VCaP (cell line): ENCODE results near the gene CSNK1A1.
A peak's percentile ranks its signal among the peaks of the same experiment; 100 is the strongest.
"Not testable (repeated sequence)": the region's sequence is repeated elsewhere in the genome, so short reads cannot be mapped to it uniquely, and the experiment has no call there.

ENCODE experiments used
- H3K27ac ChIP-seq: fragments of 450-650 bp; 2 replicates; pipeline ENCODE4 v1.5.1; 2017
- TF ChIP-seq, protein P1 (sequence below): fragments of 450-650 bp; conservative IDR thresholded peaks from 2 replicates; pipeline ENCODE4 v1.5.1; 2017; ENCODE audit warnings: mild to moderate bottlenecking, moderate library complexity

Gene CSNK1A1

DNA sequence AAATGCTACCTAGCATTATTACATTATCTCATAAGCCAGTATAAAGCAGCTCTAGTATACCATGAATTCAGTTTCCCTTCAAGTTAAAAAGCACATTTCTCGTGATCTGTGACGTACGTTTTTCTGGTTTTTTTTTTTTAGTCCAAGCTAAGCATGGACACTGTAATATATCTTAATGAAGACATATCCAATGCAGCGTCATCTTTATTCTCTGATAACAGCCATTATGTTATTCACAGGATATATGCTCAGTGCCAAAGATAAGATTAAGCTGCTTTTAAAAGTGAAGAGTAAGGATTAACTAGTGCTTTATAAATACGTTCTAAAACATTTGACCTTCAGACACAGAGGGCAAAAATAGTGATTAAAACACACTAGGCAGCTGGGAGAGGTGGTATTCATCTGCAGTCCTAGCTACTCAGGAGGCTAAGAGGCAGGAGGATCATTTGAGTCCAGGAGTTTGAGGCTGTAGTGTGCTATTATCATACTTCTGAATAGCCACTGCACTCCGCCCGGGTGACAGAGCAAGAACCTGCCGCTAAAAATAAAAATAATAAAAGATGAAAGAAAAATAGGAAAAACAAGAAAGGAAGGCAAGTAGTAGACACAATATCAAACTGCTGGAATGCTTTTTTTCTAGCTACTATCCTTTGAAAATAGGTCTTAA, 7.7 kb downstream of the CSNK1A1 start:
- TF ChIP-seq, protein P1, sequence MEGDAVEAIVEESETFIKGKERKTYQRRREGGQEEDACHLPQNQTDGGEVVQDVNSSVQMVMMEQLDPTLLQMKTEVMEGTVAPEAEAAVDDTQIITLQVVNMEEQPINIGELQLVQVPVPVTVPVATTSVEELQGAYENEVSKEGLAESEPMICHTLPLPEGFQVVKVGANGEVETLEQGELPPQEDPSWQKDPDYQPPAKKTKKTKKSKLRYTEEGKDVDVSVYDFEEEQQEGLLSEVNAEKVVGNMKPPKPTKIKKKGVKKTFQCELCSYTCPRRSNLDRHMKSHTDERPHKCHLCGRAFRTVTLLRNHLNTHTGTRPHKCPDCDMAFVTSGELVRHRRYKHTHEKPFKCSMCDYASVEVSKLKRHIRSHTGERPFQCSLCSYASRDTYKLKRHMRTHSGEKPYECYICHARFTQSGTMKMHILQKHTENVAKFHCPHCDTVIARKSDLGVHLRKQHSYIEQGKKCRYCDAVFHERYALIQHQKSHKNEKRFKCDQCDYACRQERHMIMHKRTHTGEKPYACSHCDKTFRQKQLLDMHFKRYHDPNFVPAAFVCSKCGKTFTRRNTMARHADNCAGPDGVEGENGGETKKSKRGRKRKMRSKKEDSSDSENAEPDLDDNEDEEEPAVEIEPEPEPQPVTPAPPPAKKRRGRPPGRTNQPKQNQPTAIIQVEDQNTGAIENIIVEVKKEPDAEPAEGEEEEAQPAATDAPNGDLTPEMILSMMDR: no peak
- peak overlapping the region; percentile 10; the same call in 1 of the 2 replicates for H3K27ac ChIP-seq

DNA sequence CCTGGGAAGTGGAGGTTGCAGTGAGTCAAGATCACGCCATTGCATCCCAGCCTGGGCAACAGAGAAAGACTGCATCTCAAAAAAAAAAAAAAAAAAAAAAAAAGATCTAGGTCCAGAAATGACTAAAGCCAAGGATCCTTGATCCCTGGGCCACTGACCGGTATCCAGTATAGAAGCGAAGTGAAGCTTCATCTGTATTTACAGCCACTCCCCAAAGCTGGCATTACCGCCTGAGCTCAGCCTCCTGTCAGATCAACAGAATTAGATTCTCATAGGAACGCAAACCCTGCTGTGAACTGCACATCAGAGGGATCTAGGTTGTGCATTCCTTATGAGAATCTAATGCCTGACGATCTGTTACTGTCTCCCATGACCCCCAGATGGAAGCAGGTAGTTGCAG, 9.3 kb downstream of the CSNK1A1 start:
- TF ChIP-seq, protein P1: no peak
- H3K27ac ChIP-seq: no peak overlapping the region

DNA sequence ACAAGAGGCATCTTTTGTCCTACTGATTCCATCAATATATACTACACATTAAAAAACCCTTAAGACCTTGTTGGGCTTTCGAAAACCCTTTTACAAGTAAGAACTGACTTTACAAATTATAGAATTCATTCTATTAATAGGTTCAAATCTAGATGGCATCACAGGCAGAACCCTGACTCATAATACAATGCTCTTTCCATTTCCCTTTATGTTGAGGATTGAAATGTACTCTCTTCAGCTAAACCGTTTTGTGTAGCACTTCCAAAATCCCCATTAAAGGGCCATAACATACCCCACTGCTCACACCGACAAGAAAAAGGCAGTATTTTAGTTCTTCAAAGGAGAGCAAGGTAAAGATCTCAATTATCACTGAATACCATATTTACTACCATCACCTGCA, 11.2 kb downstream of the CSNK1A1 start:
- TF ChIP-seq, protein P1: no peak
- H3K27ac ChIP-seq: no peak overlapping the region

DNA sequence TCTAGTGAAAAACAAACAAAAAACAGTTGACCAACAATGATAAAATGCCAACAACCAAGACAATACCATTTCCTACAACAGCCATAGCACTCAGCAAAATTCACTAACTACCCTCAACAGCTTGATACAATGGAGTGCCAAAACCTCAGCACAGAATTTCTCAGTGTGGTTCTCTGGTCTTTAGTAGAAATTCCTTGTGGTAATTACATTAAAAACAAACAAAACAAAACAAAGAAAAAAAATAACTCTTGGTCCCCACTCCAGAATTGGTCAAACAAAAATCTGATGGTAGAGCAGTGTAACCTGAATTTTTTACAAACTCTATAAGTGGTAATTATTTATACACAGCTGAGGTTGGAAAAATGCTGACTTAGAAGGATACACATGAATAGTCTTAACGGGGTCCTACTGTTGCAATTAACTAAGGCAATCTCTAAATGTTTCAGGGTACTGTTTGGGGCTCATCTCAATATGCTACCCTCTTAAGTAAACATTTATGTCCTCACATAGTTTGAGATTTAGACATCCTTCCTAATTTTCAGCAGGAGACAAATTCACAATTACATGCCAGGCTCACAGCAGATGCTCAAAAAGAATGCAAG, 13.8 kb downstream of the CSNK1A1 start:
- H3K27ac ChIP-seq: no peak overlapping the region
- TF ChIP-seq, protein P1: no peak

DNA sequence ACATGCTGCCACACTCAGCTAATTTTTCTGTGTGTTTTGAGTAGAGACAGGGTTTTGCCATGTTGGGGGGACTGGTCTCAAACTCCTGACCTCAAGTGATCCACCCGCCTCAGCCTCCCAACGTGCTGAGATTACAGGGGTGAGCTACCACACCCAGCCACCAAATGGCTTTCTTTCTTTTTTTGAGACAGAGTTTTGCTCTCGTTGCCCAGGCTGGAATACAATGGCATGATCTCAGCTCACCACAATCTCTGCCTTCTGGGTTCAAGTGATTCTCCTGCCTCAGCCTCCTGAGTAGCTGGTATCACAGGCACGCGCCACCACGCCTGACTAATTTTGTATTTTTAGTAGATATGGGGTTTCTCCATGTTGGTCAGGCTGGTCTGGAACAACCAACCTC, 15.5 kb downstream of the CSNK1A1 start:
- not testable (repeated sequence) for H3K27ac ChIP-seq

DNA sequence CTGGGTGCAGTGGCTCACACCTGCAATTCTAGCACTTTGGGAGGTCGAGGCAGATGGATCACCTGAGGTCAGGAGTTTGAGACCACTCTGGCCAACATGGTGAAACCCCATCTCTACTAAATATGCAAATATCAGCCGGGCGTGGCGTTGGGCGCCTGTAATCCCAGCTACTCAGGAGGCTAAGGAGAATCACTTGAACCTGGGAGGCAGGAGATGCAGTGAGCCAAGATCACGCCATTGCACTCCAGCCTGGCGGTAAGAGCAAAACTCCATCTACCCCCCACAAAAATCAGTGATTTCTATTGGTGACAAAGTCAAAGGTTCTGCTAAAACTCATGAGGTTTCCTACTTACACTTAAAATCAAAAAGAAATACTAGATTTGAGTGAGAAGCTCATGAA, 18.8 kb downstream of the CSNK1A1 start:
- TF ChIP-seq, protein P1: no peak
- H3K27ac ChIP-seq: no peak overlapping the region

DNA sequence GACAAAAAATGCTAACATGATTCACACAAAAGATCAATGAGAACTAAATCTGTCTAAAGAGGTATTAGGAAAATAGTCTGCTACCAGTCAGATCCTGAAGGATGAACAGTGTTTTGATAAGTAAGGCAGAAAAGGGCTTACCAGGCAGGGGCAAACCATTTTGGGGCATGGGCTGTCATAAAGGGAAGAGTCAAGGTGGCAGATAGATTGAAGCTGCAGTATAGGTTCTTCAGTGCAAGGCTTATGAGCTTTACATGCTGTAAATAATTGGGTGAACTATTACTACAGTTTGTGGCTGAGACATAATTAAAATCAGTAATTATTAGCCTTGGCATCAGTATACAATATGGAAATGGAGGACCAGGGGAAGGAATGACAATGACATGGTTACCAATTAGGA, 21.8 kb downstream of the CSNK1A1 start:
- TF ChIP-seq, protein P1: no peak
- H3K27ac ChIP-seq: no peak overlapping the region
